Caco-2 (cell line): Measurements from ENCODE around the gene COQ4. TPM values are rescaled to one million over a fixed set of nuclear protein-coding genes. Genes with fewer than 3 reads are reported as not detected.

ENCODE experiments used
- BruUV-seq: library from RNA; stranded (reverse); fragments of 400-500 nt; replicated peaks from 2 replicates; lab custom pipeline; 2021; lab: Mats Ljungman, UMichigan
- CTCF ChIA-PET: fragments of 300-600 bp; sonication (Branson Sonifier 250); formaldehyde crosslinking; loops from one replicate; lab custom pipeline; 2022; ENCODE audit warnings: antibody characterized with exemption; lab: Charles Lee
- POLR2A ChIA-PET: fragments of 300-600 bp; sonication (Branson Sonifier 250); formaldehyde crosslinking; loops from one replicate; lab custom pipeline; 2022; ENCODE audit warnings: antibody characterized with exemption; lab: Charles Lee
- DNase-seq, 2 experiments: peaks; one replicate each; pipeline versions ENCODE4 v3.0.0 to v3.0.0-alpha.2; 2020 to 2022
- H3K27me3 ChIP-seq: replicated peaks from 2 replicates; pipeline ENCODE4 v1.6.0; 2011; ENCODE audit warnings: low read length; ENCODE audit not compliant: control insufficient read depth, insufficient read depth
- H3K36me3 ChIP-seq: 2 replicates; pipeline ENCODE4 v1.5.1; 2011; ENCODE audit warnings: low read length; ENCODE audit not compliant: control insufficient read depth, insufficient read depth
- H3K4me1 ChIP-seq: fragments of 250-450 bp; sonication (Bioruptor Pico); 2 replicates; pipeline ENCODE4 v1.5.1; 2020; ENCODE audit warnings: mild to moderate bottlenecking
- H3K4me3 ChIP-seq: 2 replicates; pipeline ENCODE4 v1.5.1; 2011; ENCODE audit warnings: low read depth, mild to moderate bottlenecking, control low read depth, low read length
- H3K9me3 ChIP-seq: fragments of 250-450 bp; sonication (Bioruptor Pico); 2 replicates; pipeline ENCODE4 v1.5.1; 2020; ENCODE audit warnings: mild to moderate bottlenecking, moderate library complexity
- H3K27ac Mint-ChIP-seq: one replicate; pipeline ENCODE4 v1.8.0; 2022; ENCODE audit warnings: mixed read lengths; ENCODE audit not compliant: unreplicated experiment
- H3K27me3 Mint-ChIP-seq: one replicate; pipeline ENCODE4 v1.8.0; 2022; ENCODE audit warnings: mixed read lengths; ENCODE audit not compliant: insufficient read depth, unreplicated experiment
- H3K36me3 Mint-ChIP-seq: one replicate; pipeline ENCODE4 v1.8.0; 2022; ENCODE audit warnings: mild to moderate bottlenecking, mixed read lengths; ENCODE audit not compliant: insufficient read depth, unreplicated experiment
- H3K4me1 Mint-ChIP-seq: one replicate; pipeline ENCODE4 v1.8.0; 2022; ENCODE audit warnings: low read depth, mixed read lengths; ENCODE audit not compliant: unreplicated experiment
- H3K4me3 Mint-ChIP-seq: one replicate; pipeline ENCODE4 v1.8.0; 2022; ENCODE audit warnings: mild to moderate bottlenecking, moderate library complexity, mixed read lengths; ENCODE audit not compliant: unreplicated experiment
- H3K9me3 Mint-ChIP-seq: one replicate; pipeline ENCODE4 v1.8.0; 2022; ENCODE audit warnings: mixed read lengths; ENCODE audit not compliant: unreplicated experiment
- intact Hi-C: fragments of 100-400 bp; cut with micrococcal nuclease; formaldehyde crosslinking; loops from one replicate; pipeline ENCODE4 v1.10.0; 2022; ENCODE audit not compliant: unreplicated experiment
- total RNA-seq: library from RNA; stranded (reverse); gene quantifications from 2 replicates; pipeline ENCODE4 v1.2.3, GENCODE V29; 2022
- TF ChIP-seq, protein P1 (sequence below), 2 experiments: fragments of 200-600 bp in 1 of 2; IDR thresholded peaks; 1 replicate in 1 of 2; 2 replicates in 1 of 2; pipeline versions ENCODE4 v1.5.1 to v1.8.0; 2011 to 2022; ENCODE audit warnings: antibody characterized with exemption in 1 of 2, control low read depth in 1 of 2, inconsistent platforms in 1 of 2, low read depth in 1 of 2, low read length in 1 of 2, mild to moderate bottlenecking in 1 of 2, moderate library complexity in 1 of 2; ENCODE audit not compliant: insufficient read depth in 1 of 2, severe bottlenecking in 1 of 2, unreplicated experiment in 1 of 2

COQ4 gene
- total RNA-seq, 1 experiment from 2014 or later = 48.9 TPM

DNA sequence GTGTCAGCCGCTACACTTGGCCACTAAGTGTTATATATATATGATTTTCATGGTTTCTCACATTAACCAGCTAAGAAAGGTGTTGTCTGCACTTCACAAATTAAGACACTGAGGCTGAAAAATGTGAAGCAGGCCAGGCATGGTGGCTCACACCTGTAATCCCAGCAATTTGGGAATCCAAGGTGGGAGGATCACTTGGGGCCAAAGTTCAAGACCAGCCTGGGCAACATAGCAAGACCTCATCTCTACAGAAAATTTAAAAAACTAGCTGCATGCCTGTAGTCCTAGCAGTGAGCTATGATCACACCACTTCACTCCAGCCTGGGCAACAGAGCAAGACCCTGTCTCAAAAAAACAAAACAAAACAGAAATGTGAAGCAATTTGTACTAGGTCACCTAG lies 1.8 kb downstream of the COQ4 start:
- H3K36me3 ChIP-seq = 0 out of 2 replicates have a peak, but pooled peaks cover 2% of the 10 kb centered on the region
- Mint-ChIP-seq H3K4me1 (peaks cover 7% of the 10 kb centered on the region), H3K36me3 (peaks cover 35% of the 10 kb centered on the region), H3K27ac (no peak overlapping the region), H3K27me3 (no peaks in the 10 kb centered on the region), H3K9me3 (no peaks in the 10 kb centered on the region), H3K4me3 (no peak overlapping the region)
- ChIA-PET CTCF (no interaction called here), POLR2A (no interaction called here)
- no peak for DNase-seq
- H3K4me1 ChIP-seq = peaks cover 17% of the 10 kb centered on the region
- no TSS peak for BruUV-seq
- intact Hi-C loops = no loop called here
- H3K27me3 ChIP-seq = no peaks in the 10 kb centered on the region
- TF ChIP-seq, protein P1, sequence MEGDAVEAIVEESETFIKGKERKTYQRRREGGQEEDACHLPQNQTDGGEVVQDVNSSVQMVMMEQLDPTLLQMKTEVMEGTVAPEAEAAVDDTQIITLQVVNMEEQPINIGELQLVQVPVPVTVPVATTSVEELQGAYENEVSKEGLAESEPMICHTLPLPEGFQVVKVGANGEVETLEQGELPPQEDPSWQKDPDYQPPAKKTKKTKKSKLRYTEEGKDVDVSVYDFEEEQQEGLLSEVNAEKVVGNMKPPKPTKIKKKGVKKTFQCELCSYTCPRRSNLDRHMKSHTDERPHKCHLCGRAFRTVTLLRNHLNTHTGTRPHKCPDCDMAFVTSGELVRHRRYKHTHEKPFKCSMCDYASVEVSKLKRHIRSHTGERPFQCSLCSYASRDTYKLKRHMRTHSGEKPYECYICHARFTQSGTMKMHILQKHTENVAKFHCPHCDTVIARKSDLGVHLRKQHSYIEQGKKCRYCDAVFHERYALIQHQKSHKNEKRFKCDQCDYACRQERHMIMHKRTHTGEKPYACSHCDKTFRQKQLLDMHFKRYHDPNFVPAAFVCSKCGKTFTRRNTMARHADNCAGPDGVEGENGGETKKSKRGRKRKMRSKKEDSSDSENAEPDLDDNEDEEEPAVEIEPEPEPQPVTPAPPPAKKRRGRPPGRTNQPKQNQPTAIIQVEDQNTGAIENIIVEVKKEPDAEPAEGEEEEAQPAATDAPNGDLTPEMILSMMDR (IDR thresholded peaks at IDR 0.05; ENCODE audit: insufficient read depth in 1 of 2, low read depth in 1 of 2, low read length in 1 of 2, severe bottlenecking in 1 of 2, unreplicated experiment in 1 of 2) = no peak
- H3K9me3 ChIP-seq = no peaks in the 10 kb centered on the region
- no peak overlapping the region for H3K4me3 ChIP-seq

DNA sequence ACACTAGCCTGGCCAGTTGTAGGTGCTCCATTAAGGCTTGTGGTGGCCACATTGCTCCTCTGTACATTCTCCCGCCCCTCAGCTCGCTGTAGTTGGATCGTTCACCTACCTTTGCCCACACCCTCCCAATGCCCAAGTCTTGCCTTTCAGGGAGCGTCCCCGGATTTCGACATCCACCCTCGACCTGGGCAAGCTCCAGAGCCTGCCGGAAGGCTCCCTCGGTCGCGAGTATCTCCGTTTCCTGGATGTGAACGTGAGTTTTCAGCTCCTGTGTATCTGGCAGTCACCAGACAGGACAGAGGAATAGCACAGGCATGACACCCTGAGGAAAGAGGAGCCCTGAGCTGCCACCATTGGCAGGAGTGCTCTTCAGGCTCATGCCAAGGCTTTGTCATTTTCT lies 3.0 kb downstream of the COQ4 start:
- Histone ChIP-seq H3K36me3 (0 out of 2 replicates have a peak, but pooled peaks cover 2% of the 10 kb centered on the region), H3K4me1 (peaks cover 18% of the 10 kb centered on the region), H3K9me3 (no peaks in the 10 kb centered on the region), H3K27me3 (no peaks in the 10 kb centered on the region), H3K4me3 (no peak overlapping the region)
- DNase-seq = no peak
- peaks cover 35% of the 10 kb centered on the region for H3K36me3 Mint-ChIP-seq
- TF ChIP-seq, protein P1 (IDR thresholded peaks at IDR 0.05; ENCODE audit: insufficient read depth in 1 of 2, low read depth in 1 of 2, low read length in 1 of 2, severe bottlenecking in 1 of 2, unreplicated experiment in 1 of 2) = no peak
- peaks cover 7% of the 10 kb centered on the region for H3K4me1 Mint-ChIP-seq
- ChIA-PET CTCF (no interaction called here), POLR2A (no interaction called here)
- no peaks in the 10 kb centered on the region for H3K27me3 Mint-ChIP-seq
- no peaks in the 10 kb centered on the region for H3K9me3 Mint-ChIP-seq
- H3K4me3 Mint-ChIP-seq = no peak overlapping the region
- intact Hi-C loops = no loop called here
- no TSS peak for BruUV-seq
- H3K27ac Mint-ChIP-seq = no peak overlapping the region

DNA sequence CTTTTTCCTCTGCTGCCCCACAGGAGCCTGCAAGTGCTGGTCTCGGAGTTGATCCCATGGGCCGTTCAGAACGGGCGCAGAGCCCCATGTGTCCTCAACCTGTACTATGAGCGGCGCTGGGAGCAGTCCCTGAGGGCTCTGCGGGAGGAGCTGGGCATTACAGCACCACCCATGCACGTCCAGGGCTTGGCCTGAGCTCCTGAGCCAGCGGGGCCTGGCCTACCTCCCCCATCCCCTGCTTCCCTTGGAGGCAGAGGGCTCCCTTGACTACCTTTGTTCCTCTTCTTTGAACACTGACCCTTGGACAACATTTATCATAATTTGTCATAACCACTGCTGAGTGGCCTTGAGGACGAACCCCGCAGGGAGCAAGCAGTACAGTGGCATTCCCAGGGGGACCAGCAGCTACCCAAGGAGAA lies 10.8 kb downstream of the COQ4 start:
- no peaks in the 10 kb centered on the region for H3K27me3 Mint-ChIP-seq
- POLR2A ChIA-PET = no interaction called here

More for the DNA sequence above, 10.8 kb downstream of the COQ4 start:
- no peak overlapping the region for H3K4me3 ChIP-seq
- intact Hi-C loops = no loop called here
- no TSS peak for BruUV-seq
- H3K36me3 ChIP-seq = 0 out of 2 replicates have a peak, but pooled peaks cover 2% of the 10 kb centered on the region
- no peaks in the 10 kb centered on the region for H3K9me3 Mint-ChIP-seq
- H3K4me1 Mint-ChIP-seq = no peaks in the 10 kb centered on the region
- H3K4me3 Mint-ChIP-seq = no peak overlapping the region
- peaks cover 23% of the 10 kb centered on the region for H3K4me1 ChIP-seq
- H3K9me3 ChIP-seq = no peaks in the 10 kb centered on the region
- peak; percentile 29 to 63 for DNase-seq
- H3K27ac Mint-ChIP-seq = no peak overlapping the region
- H3K27me3 ChIP-seq = no peaks in the 10 kb centered on the region
- peaks cover 4% of the 10 kb centered on the region for H3K36me3 Mint-ChIP-seq
- TF ChIP-seq, protein P1 (IDR thresholded peaks at IDR 0.05; ENCODE audit: insufficient read depth in 1 of 2, low read depth in 1 of 2, low read length in 1 of 2, severe bottlenecking in 1 of 2, unreplicated experiment in 1 of 2) = no peak
- CTCF ChIA-PET = no interaction called here
